Parietal lobe (tissue), 1 donor: ENCODE results near the gene DDX39A. TPM values are rescaled to one million over a fixed set of nuclear protein-coding genes. Genes with fewer than 3 reads are reported as not detected.

Experiments used
- total RNA-seq: library from RNA; depleted of rRNA; stranded (reverse); fragments of >200 nt; gene quantifications from one replicate; pipeline ENCODE4 v1.2.3, GENCODE V29; 2014

DDX39A gene
- 37.9 TPM for total RNA-seq

DNA sequence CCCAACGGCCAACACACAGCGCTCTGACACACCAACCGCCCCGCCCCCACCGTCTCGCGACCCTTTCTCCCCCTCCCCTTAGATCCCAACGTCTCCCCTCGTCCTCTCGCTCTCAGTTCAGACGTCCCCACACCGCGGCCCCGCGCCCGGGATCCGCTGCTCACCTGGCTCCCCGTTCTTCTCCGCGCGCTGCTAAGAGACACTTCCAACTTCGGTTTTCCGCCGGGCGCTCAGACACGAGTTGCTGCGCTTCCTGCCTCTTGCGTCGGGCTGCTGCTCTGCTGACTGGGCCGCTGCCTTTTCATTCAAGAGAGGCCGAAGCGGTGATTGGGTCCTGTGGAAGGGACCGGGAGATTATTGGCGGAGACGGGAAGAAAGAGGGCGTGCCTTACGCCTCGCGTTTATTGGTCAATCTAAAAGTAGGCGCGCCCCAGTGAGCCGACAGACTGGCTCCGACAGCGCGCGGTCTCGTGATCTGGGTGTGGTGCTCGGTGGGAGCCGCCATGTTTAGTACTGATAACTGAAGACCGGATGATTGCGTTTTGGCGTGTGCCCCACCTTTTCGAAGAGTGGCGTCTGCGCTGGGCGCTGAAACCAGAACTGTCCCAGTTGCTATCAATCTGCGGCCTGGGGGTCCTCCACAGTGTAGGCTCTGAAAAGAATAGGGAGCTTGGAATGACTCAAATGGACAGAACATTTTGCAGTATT lies at the start of gene DDX39A:
Gene DDX39A, minus strand, starts transcription at position 236 of the 708 bp plus-strand sequence. CDS start 6,121 bp downstream, outside the sequence.

DNA sequence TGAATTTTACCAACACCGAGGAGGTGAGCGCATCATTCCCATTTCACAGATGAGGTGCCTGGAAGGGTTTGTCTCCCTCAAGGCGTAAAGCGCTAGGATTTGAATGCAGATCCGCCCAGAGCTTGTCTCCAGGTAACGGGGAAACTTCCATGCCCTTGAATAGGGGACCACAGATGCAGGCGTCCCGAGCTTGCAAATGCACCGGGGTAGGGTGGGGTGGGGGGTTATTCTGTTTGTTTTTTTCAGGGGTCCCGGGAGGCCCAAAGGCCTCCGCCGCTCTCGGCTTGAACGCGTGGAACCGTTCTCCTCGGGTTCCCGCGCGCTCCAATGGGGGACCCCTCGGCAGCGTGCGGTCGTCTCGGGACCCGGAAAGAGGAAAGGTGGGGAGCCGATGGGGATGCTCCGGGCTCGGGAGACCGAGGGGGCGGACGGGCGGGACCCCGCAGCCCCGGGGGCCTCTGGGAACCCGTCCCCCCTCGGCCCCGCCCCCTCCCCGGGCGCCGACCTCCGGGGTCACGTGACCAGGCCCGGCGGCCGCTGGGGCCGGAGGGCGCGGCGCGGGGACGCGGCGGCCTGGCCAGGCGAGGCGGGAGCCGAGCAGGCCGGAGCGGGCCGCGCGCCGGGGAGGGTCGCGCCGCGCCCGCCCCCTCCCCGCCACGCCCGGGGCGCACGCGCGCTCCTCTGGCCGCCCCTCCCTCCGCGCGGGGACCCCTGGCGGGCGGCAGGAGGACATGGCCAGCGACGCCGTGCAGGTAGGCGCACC lies 13.8 kb upstream of the DDX39A start, which contains the start of gene PKN1:
Gene PKN1, plus strand, starts transcription at position 516 of the 763 bp plus-strand sequence. Its CDS starts 216 bp downstream, at position 732.

Other genes starting within 250 kb of the DDX39A start
- gene ADGRL1, start 213.2 kb downstream of the DDX39A start, total RNA-seq = 88.9 TPM
- gene ADGRE5, start 37.9 kb downstream of the DDX39A start, total RNA-seq = 2.5 TPM
- gene PKN1, start 14.0 kb upstream of the DDX39A start, total RNA-seq = 82.3 TPM
- not detected for gene PTGER1, start 56.0 kb upstream of the DDX39A start, total RNA-seq
- 26.3 TPM for gene GIPC1, start 76.8 kb upstream of the DDX39A start, total RNA-seq
- 28.8 TPM for gene DNAJB1, start 99.1 kb upstream of the DDX39A start, total RNA-seq
- 14.7 TPM for gene TECR, start 110.3 kb upstream of the DDX39A start, total RNA-seq
- gene NDUFB7, start 152.7 kb upstream of the DDX39A start, total RNA-seq = 130 TPM
- gene CLEC17A, start 163.7 kb upstream of the DDX39A start, total RNA-seq = not detected